ENCODE data around the gene KCNV2.

Gene KCNV2

GRCh38 chr9:2764353-2764752, 47.0 kb downstream of the KCNV2 start:
- DNase-seq = peak; percentile 71

- DNase-seq = no peak
These were observed 48.1 kb downstream of the KCNV2 start for GRCh38 chr9:2765250-2765880.

GRCh38 chr9:2767800-2768677, 50.7 kb downstream of the KCNV2 start:
- DNase-seq = no peak

- no peak for DNase-seq
These were observed 53.8 kb downstream of the KCNV2 start for GRCh38 chr9:2771087-2771486.

- DNase-seq = no peak
These were observed 54.4 kb downstream of the KCNV2 start for GRCh38 chr9:2771661-2772060.

- DNase-seq = no peak
These were observed 60.1 kb downstream of the KCNV2 start for GRCh38 chr9:2777454-2777853.

- no peak for DNase-seq
These were observed 61.5 kb downstream of the KCNV2 start for GRCh38 chr9:2778816-2779215.

Data from activated CD4-positive, alpha-beta T cell treated with anti-CD3 and anti-CD28 coated beads, Interleukin-2, amount 50 U/mL, for 16 hours (primary cell).